H1 (cell line): ENCODE data around the gene RITA1. TPM values are rescaled to one million over a fixed set of nuclear protein-coding genes. Genes with fewer than 3 reads are reported as not detected.
A peak's percentile ranks its signal among the peaks of the same experiment; 100 is the strongest.

Experiments used
- ASH2L ChIP-seq: fragments of 200-600, 300-600 bp; sonication (generic); IDR thresholded peaks from one replicate; pipeline ENCODE4 v1.7.1; 2017; ENCODE audit warnings: low read length
- ATF3 ChIP-seq: IDR thresholded peaks from 2 replicates; pipeline ENCODE4 v1.6.1; 2011; ENCODE audit warnings: low read depth, mild to moderate bottlenecking, low read length; ENCODE audit not compliant: insufficient read depth
- BACH1 ChIP-seq: IDR thresholded peaks from 2 replicates; pipeline ENCODE4 v1.6.1; 2012; ENCODE audit warnings: low read length, improper control_type of control experiment
- BRCA1 ChIP-seq: IDR thresholded peaks from 2 replicates; pipeline ENCODE4 v1.6.1; 2012; ENCODE audit warnings: low read depth, low read length, improper control_type of control experiment
- CBX5 ChIP-seq: fragments of 300-800, 300-1000 bp; sonication (generic); IDR thresholded peaks from 2 replicates; pipeline ENCODE4 v1.7.1; 2016; ENCODE audit warnings: antibody characterized with exemption, low read length, low read depth
- CHD1 ChIP-seq: IDR thresholded peaks from 2 replicates; pipeline ENCODE4 v1.6.1; 2012; ENCODE audit warnings: low read depth, low read length, improper control_type of control experiment
- CREB1 ChIP-seq: IDR thresholded peaks from 2 replicates; pipeline ENCODE4 v1.6.1; 2012; ENCODE audit warnings: inconsistent platforms
- EP300 ChIP-seq, 2 experiments: IDR thresholded peaks; 1 replicate in 1 of 2; 2 replicates in 1 of 2; pipeline ENCODE4 v1.6.1; 2011 to 2012; ENCODE audit warnings: low read depth in 2 of 2, low read length in 2 of 2, mild to moderate bottlenecking in 2 of 2, borderline replicate concordance in 1 of 2, inconsistent platforms in 1 of 2, moderate library complexity in 1 of 2
- MAFK ChIP-seq: IDR thresholded peaks from 2 replicates; pipeline ENCODE4 v1.6.1; 2012; ENCODE audit warnings: low read depth, mild to moderate bottlenecking, improper control_type of control experiment, low read length
- NANOG ChIP-seq: IDR thresholded peaks from 2 replicates; pipeline ENCODE4 v1.6.1; 2011; ENCODE audit warnings: low read length, low read depth, mild to moderate bottlenecking, inconsistent platforms; ENCODE audit not compliant: insufficient read depth, poor library complexity, severe bottlenecking
- NRF1 ChIP-seq: IDR thresholded peaks from 2 replicates; pipeline ENCODE4 v1.6.1; 2011; ENCODE audit warnings: mild to moderate bottlenecking, low read depth, low read length, improper control_type of control experiment
- POLR2A ChIP-seq, 2 experiments: IDR thresholded peaks; 1 replicate in 1 of 2; 2 replicates in 1 of 2; pipeline ENCODE4 v1.6.1; 2011; ENCODE audit warnings: low read depth in 2 of 2, low read length in 2 of 2, mild to moderate bottlenecking in 2 of 2; ENCODE audit errors: control extremely low read depth in 1 of 2
- POU5F1 ChIP-seq: IDR thresholded peaks from 2 replicates; pipeline ENCODE4 v1.6.1; 2011; ENCODE audit warnings: low read depth, mild to moderate bottlenecking, low read length, moderate library complexity
- RAD21 ChIP-seq, 2 experiments: IDR thresholded peaks in 1 of 2; conservative IDR thresholded peaks in 1 of 2; 2 replicates each; pipeline ENCODE4 v1.6.1; 2011; ENCODE audit warnings: low read depth in 2 of 2, low read length in 2 of 2, improper control_type of control experiment in 1 of 2, inconsistent platforms in 1 of 2, mild to moderate bottlenecking in 1 of 2, moderate library complexity in 1 of 2
- SP1 ChIP-seq: IDR thresholded peaks from 2 replicates; pipeline ENCODE4 v1.6.1; 2011; ENCODE audit warnings: low read depth, low read length
- SP4 ChIP-seq: IDR thresholded peaks from 2 replicates; pipeline ENCODE4 v1.6.1; 2012; ENCODE audit warnings: low read length, inconsistent platforms
- polyA plus RNA-seq, 7 experiments: library from polyadenylated mRNA; depleted of rRNA in 3 of 7; stranded (reverse) in 5 of 7; unstranded in 2 of 7; fragments of >200 nt in 5 of 7; fragments of 200-250 nt in 2 of 7; gene quantifications; 1 replicate in 5 of 7; 2 replicates in 1 of 7; 4 replicates in 1 of 7; pipeline versions ENCODE4 v1.2.1 to v1.2.3, GENCODE V29; 2011 to 2013; ENCODE audit warnings: missing spikeins in 2 of 7, mixed read lengths in 2 of 7
- total RNA-seq: library from RNA; stranded (reverse); fragmentation: NEBNext Ultra II Directional; extraction: Animal tissue kit (Norgen Biotek cat#: 25700); gene quantifications from 2 replicates; pipeline ENCODE4 v1.2.1, GENCODE V29; 2021

RITA1 gene
- total and polyA plus RNA-seq, 2 of the 8 experiments (the other 6 are each of a cell fraction or from before 2014, with no cell fraction given), result 24.1 to 25.8 TPM

GRCh38 chr12:113185180-113186032 is at the start of gene RITA1, which contains the start of gene DDX54 (continued):
- TF ChIP-seq RAD21 (IDR thresholded peaks at IDR 0.05 in 1 of 2, conservative IDR thresholded peaks at IDR 0.05 in 1 of 2; ENCODE audit: low read depth in 2 of 2, low read length in 2 of 2) (no peak), NRF1 (no peak), ASH2L (peak; percentile 61), CREB1 (0 out of 2 replicates have a peak, but pooled peaks have one; percentile 46), SP1 (peak; percentile 66; the same call in 1 of the 2 replicates), SP4 (peak; percentile 62; the same call in 1 of the 2 replicates), BRCA1 (peak; percentile 15; the same call in 1 of the 2 replicates), POU5F1 (no peak), ATF3 (peak; percentile 75), BACH1 (0 out of 2 replicates have a peak, but pooled peaks have one; percentile 4), NANOG (no peak), MAFK (no peak), CHD1 (peak; percentile 89), EP300 (IDR thresholded peaks at IDR 0.05; ENCODE audit: borderline replicate concordance in 1 of 2, low read depth in 2 of 2, low read length in 2 of 2) (peak in 1 of 2 experiments; percentile 95; a peak in 2 of 3 replicates), POLR2A (IDR thresholded peaks at IDR 0.05; ENCODE audit: control extremely low read depth in 1 of 2, low read depth in 2 of 2, low read length in 2 of 2) (peak; percentile 78 to 91), CBX5 (no peak)
- TF ChIP-seq, all 59 proteins: peak for 23
